MCF 10A (cell line): ENCODE data around the gene GPC6. TPM values are rescaled to one million over a fixed set of nuclear protein-coding genes. Genes with fewer than 3 reads are reported as not detected.
A peak's percentile ranks its signal among the peaks of the same experiment; 100 is the strongest.

Experiments used
- BruUV-seq: library from RNA; stranded (reverse); fragments of 400-500 nt; replicated peaks from 2 replicates; lab custom pipeline; 2021; lab: Mats Ljungman, UMichigan
- CTCF ChIA-PET: fragments of 300-600 bp; sonication (Branson Sonifier 250); formaldehyde crosslinking; extraction: SDS; loops from one replicate; lab custom pipeline; 2021; ENCODE audit warnings: antibody characterized with exemption, inconsistent platforms; lab: Yijun Ruan, JAX
- POLR2A ChIA-PET: fragments of 300-600, 350-650 bp; sonication (Branson Sonifier 250); formaldehyde crosslinking; extraction: SDS; loops from one replicate; lab custom pipeline; 2020; ENCODE audit warnings: antibody characterized with exemption, inconsistent platforms; lab: Yijun Ruan, JAX
- DNase-seq: peaks from one replicate; pipeline ENCODE4 v3.0.0-alpha.2; 2018; ENCODE audit not compliant: unreplicated experiment
- H3K27ac Mint-ChIP-seq: one replicate; pipeline ENCODE4 v1.8.0; 2022; ENCODE audit warnings: mild to moderate bottlenecking, low read depth, mixed read lengths; ENCODE audit not compliant: unreplicated experiment
- H3K27me3 Mint-ChIP-seq: one replicate; pipeline ENCODE4 v1.8.0; 2022; ENCODE audit warnings: mixed read lengths; ENCODE audit not compliant: insufficient read depth, unreplicated experiment
- H3K36me3 Mint-ChIP-seq: one replicate; pipeline ENCODE4 v1.8.0; 2022; ENCODE audit warnings: mild to moderate bottlenecking, moderate library complexity, mixed read lengths; ENCODE audit not compliant: insufficient read depth, unreplicated experiment
- H3K4me1 Mint-ChIP-seq: one replicate; pipeline ENCODE4 v1.8.0; 2022; ENCODE audit warnings: mixed read lengths; ENCODE audit not compliant: insufficient read depth, unreplicated experiment
- H3K4me3 Mint-ChIP-seq: one replicate; pipeline ENCODE4 v1.8.0; 2022; ENCODE audit warnings: mild to moderate bottlenecking, moderate library complexity, mixed read lengths; ENCODE audit not compliant: unreplicated experiment
- H3K9me3 Mint-ChIP-seq: one replicate; pipeline ENCODE4 v1.8.0; 2022; ENCODE audit warnings: mixed read lengths; ENCODE audit not compliant: unreplicated experiment
- CTCF ChIP-seq: fragments of 200-600 bp; IDR thresholded peaks from one replicate; pipeline ENCODE4 v1.8.0; 2022; ENCODE audit warnings: antibody characterized with exemption, mild to moderate bottlenecking; ENCODE audit not compliant: unreplicated experiment
- intact Hi-C: fragments of 100-400 bp; cut with micrococcal nuclease; formaldehyde crosslinking; loops from 2 replicates; pipeline ENCODE4 v1.14.1; 2022
- total RNA-seq: library from RNA; stranded (reverse); gene quantifications from 2 replicates; pipeline ENCODE4 v1.2.3, GENCODE V29; 2022

The GPC6 gene
- total RNA-seq, 1 experiment from 2014 or later = 8.4 TPM

- Mint-ChIP-seq H3K4me1 (peaks cover 7% of the 10 kb centered on the region), H3K36me3 (no peaks in the 10 kb centered on the region), H3K27me3 (no peaks in the 10 kb centered on the region), H3K27ac (peak overlapping the region; percentile 17), H3K9me3 (no peaks in the 10 kb centered on the region), H3K4me3 (no peak overlapping the region)
- BruUV-seq = no TSS peak
- POLR2A ChIA-PET = interaction anchor here (1.1 kb wide), 1 partner anchor 474 kb away, joined by 3 read pairs; no protein-coding TSS in a partner anchor
- intact Hi-C loops = no loop called here
- CTCF ChIA-PET = no interaction called here
- no peak for DNase-seq
- TF ChIP-seq CTCF = no peak
Measured at GRCh38 chr13:93758575-93758974, 532.0 kb downstream of the GPC6 start.

GRCh38 chr13:93762708-93763426, 536.3 kb downstream of the GPC6 start:
- no peak for DNase-seq
- no peaks in the 10 kb centered on the region for H3K36me3 Mint-ChIP-seq
- H3K27me3 Mint-ChIP-seq = no peaks in the 10 kb centered on the region
- no peak overlapping the region for H3K4me3 Mint-ChIP-seq
- no peak overlapping the region for H3K27ac Mint-ChIP-seq
- CTCF ChIA-PET = no interaction called here
- POLR2A ChIA-PET = interaction anchor here (0.6 kb wide), 1 partner anchor 251 kb away, joined by 4 read pairs; no protein-coding TSS in a partner anchor
- no TSS peak for BruUV-seq
- intact Hi-C loops = no loop called here
- peaks cover 7% of the 10 kb centered on the region for H3K4me1 Mint-ChIP-seq
- no peak for TF ChIP-seq CTCF
- H3K9me3 Mint-ChIP-seq = no peaks in the 10 kb centered on the region

GRCh38 chr13:93765062-93765461, 538.5 kb downstream of the GPC6 start:
- intact Hi-C loops = no loop called here
- H3K27me3 Mint-ChIP-seq = no peaks in the 10 kb centered on the region
- no peak overlapping the region for H3K4me3 Mint-ChIP-seq
- ChIA-PET POLR2A (no interaction called here), CTCF (interaction anchor here (0.6 kb wide), 1 partner anchor 581 kb away, joined by 3 read pairs; no protein-coding TSS in a partner anchor)
- no peaks in the 10 kb centered on the region for H3K9me3 Mint-ChIP-seq
- TF ChIP-seq CTCF = no peak
- no peak overlapping the region for H3K27ac Mint-ChIP-seq
- H3K4me1 Mint-ChIP-seq = no peaks in the 10 kb centered on the region
- BruUV-seq = no TSS peak
- no peak for DNase-seq
- H3K36me3 Mint-ChIP-seq = no peaks in the 10 kb centered on the region

- H3K27me3 Mint-ChIP-seq = no peaks in the 10 kb centered on the region
- POLR2A ChIA-PET = no interaction called here
- CTCF ChIA-PET = no interaction called here
Measured at GRCh38 chr13:93765811-93766210, 539.2 kb downstream of the GPC6 start.

More at GRCh38 chr13:93765811-93766210, 539.2 kb downstream of the GPC6 start:
- TF ChIP-seq CTCF = no peak
- Mint-ChIP-seq H3K9me3 (no peaks in the 10 kb centered on the region), H3K36me3 (no peaks in the 10 kb centered on the region), H3K4me3 (no peak overlapping the region), H3K4me1 (no peaks in the 10 kb centered on the region), H3K27ac (no peak overlapping the region)
- BruUV-seq = no TSS peak
- no peak for DNase-seq
- intact Hi-C loops = no loop called here
